ENCODE results near the gene PLET1.

Gene PLET1, protein sequence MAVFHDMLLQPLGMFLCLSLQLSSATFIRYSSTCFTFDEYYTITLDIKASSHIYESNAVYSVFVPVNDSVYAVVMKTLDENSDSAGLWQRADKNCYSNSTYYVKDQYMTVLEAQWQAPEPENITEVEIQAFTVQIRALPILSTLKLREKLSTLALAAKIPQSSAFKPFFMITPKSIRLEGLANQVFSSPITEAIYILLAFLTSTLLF

DNA sequence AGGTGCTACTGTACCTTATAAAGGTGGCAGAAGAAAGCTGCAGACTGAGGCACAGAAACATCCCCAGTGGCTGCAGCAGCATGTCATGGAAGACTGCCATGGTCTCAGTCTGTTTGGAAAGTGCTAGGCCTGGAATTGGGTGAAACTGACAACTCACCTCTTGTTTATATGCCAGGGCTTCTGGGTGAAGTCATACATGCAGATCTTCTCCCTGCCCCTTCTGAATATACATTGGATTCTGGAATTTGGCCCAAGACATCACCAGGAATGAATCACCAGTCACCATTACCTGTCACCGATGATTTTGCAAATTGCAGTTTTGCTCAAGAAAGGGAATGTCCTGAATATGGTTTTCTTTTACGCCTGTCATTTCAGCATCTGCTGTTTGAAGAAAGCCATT, at the start of gene PLET1:
TSS of gene PLET1 (minus strand) at position 371 of the 400 bp plus-strand sequence. CDS start at position 100, 271 bp downstream.
- DNase-seq: no peak

- DNase-seq: no peak
These were observed 49.8 kb upstream of the PLET1 start for GRCh38 chr11:112310419-112310818.

DNA sequence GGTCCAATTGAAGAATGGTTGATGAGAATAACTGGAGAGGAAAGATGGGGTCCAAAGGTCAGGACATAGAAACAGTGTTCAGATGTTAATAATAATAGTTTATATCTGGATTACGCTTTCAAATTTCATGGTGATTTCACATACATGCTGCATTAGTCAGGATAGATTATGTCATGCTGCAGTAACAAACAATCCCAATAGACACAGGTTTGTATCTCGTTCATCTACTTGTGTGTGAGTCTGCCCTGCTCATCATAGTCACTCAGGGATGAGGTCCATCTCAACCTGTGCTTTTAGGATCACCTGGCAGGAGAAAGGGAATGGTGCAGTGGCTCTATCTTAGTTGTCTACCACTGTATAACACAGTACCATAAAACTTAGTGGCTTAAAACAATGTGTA, 48.0 kb upstream of the PLET1 start:
- no peak for DNase-seq

DNA sequence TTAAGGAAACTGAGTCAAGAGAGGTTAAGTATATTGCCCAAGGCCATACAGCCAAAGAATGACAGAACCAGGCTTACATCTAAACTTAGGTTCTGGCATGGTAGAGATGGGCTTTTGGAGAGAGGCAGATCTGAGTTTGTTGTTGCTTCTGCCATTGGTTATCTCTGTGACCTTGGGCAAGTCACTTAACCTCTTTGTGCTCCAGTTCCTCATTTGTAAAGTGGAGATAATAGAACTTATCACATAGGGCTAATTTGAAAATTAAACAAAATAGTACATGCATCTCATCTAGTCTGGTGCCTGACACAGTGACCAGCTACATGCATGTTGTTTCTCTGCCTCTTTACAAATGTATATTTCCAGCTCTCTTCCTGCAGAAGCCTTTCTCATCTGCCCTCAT, 47.0 kb upstream of the PLET1 start:
- DNase-seq: no peak

DNA sequence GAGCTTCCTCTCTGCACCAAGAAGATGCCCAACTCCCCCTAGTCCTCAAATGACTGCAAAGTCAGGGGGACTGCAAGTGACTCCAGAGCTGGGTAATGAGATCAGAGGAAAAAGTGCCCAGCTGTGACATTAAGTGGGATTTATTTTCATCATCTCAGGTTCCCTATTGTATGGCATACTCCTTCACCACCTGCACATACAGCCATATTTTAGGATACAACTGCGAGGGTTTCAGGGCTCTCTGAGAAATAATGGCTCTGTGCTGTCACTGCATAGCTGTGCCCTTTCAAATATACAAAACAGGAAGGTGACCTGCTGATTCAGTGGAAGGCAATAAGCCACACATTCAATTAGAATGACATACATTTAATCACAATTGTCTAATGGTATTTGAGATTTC, 45.6 kb upstream of the PLET1 start:
- no peak for DNase-seq

DNA sequence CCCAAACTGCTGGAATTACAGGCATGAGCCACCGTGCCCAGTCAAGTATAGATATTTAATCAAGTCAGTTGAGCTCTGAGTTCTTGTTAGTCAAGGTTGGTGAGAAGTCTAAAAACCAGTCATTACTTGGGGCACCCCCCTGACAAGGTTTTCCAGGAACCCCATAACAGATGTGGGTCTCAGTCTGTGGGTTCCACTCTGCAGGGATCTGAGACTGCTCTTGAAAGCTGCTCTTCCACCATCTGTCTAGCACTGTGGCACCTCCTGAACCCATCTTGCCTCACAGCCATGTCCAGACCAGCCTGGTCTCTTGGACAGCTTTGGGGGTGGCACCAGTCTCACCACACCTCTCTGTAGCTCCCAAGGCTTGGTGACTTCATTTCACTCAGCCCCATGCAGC, 44.3 kb upstream of the PLET1 start:
- DNase-seq: no peak

- DNase-seq: no peak
These were observed 43.0 kb upstream of the PLET1 start for GRCh38 chr11:112303616-112304015.

DNA sequence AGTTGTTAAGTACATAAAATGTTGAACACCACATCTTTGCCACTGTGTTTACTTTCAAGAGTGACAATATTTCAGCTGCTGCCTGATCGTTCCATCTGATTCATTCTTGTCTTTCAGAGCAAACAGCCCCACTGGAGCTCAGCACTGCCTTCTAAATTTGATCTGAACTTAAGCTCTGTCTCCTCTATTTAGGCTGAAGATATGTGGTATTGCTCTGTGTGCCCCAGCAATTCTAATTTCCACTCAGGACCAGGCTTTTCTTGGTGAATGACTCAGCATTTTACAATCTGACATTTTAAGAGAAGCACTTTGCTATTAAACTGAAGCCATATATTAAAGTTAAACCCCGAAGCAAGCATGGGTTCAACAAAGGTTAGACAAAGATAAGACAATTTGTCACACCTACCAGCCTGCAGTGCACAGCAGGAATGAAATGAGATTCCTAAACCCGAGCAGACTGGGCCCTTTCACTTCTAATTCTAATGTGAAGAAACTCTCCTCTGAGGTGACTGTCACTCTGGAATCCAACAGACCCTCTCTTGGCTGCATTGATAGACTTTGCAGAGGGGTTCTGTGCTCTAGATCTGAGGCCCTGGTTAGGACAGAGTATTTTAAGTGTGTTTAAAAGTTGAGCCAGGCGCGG, 41.7 kb upstream of the PLET1 start:
- no peak for DNase-seq

DNA sequence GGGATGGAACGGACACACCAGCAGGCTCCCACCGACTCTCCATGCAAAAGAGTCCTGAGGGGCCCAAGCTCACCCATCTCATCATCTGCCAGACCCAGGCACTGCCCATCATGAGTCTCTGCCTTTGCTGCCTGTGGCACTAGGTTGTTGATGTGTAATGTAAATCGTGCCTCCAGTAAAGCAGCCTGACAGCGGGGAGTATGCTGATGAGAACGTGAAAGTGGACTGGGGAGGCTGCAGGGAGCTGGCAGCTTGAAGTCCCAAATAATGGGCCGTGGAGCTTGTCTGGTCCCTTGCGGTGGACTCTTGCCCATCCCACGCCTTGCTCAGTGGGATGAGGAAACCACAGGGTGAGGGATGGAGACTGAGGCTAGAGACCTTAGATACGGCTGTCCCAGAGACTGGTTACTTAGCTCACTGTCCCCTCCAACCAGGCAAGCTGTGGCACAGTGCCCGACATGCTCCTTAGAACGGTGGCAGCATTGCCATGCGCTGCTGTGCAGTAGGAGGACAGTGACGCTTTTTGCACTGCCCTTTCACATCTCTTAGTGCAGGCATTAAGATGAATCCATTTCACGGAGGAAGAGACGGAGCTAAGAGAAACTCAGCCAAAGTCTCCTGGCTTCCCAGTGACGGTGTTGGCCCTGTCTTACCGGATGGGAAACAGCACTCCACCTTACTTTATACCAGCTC, 39.6 kb upstream of the PLET1 start:
- DNase-seq: peak in 1 of 2 experiments; percentile 35

GRCh38 chr11:112298535-112298934, 37.9 kb upstream of the PLET1 start:
- no peak for DNase-seq

- DNase-seq: no peak
These were observed 36.7 kb upstream of the PLET1 start for GRCh38 chr11:112297248-112297866.

GRCh38 chr11:112296044-112296443, 35.4 kb upstream of the PLET1 start:
- DNase-seq: no peak

DNA sequence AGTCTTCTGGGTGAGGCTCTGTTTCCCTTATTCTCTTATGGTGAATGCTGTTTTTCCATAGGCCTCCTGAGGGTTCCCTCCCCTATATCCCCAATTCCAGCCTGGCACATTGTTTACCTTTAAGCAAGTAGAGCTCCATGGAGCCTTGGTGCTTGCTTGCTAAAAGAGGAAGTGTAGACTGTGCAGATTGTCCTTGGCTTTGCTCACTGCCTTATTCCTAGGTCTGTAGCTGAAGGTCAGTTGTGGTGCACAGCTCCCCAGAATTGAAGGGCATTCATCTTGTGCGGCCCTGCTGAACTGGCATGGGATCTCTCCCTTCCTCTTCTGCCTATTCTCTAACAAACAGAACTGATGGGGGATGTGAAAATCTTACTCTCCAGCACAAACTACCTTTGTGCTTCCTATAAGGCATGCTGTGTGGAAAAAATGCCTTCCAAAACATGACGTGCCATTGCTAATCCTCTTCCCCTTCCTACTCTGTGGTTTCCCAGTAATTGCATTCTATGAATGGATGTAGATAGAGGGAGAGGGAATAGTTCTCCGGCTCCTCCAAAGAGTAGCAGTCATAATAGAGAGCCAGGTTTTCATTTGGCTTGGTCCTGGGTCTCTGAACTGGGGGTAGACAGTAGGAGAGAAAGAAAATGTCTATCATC, 34.2 kb upstream of the PLET1 start:
- no peak for DNase-seq

DNA sequence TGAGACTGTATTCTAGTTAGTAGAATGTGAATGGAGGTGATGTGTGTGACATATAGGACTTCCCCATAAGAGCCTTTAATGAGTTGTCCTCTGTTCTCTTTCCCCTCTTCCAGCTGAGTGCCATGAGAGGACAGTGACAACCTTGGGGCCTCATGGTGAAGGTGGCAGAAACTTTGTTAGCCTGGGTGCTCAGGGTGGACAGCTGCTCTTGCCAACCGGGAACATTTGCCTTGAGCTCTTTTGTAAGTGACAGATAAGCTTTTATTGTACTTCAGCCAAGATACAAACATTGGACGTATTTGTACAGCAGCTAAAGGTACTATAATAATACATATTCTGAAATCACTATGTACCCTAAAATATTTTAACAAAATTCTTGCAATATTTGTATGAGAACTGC, 33.0 kb upstream of the PLET1 start:
- DNase-seq: no peak

- DNase-seq: no peak
These were observed 32.2 kb upstream of the PLET1 start for GRCh38 chr11:112292785-112293407.

GRCh38 chr11:112292188-112292587, 31.5 kb upstream of the PLET1 start:
- DNase-seq: no peak

- no peak for DNase-seq
These were observed 30.5 kb upstream of the PLET1 start for GRCh38 chr11:112291191-112291590.

GRCh38 chr11:112290493-112290850, 29.8 kb upstream of the PLET1 start:
- DNase-seq: no peak

GRCh38 chr11:112289588-112290492, 29.2 kb upstream of the PLET1 start:
- peak; percentile 22 to 94 for DNase-seq

DNA sequence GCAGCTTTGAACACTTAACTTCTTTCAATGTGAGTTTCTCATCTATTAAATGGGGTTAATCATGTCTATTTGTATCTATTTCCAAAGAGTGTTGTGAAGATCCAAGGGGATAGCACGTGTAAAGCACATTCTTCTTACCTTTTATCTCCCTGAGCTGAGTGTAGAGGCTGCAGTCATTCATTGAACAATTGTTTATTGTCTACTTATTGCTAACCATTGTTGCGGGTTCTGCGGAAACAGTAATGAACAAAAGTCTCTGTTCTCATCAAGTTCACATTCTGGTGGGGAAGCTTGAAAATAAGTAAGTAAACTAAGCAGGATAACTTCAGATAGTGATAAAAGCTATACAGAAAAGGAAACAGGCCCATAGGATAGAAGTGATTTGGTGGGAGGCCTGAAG, 27.4 kb upstream of the PLET1 start:
- no peak for DNase-seq

DNA sequence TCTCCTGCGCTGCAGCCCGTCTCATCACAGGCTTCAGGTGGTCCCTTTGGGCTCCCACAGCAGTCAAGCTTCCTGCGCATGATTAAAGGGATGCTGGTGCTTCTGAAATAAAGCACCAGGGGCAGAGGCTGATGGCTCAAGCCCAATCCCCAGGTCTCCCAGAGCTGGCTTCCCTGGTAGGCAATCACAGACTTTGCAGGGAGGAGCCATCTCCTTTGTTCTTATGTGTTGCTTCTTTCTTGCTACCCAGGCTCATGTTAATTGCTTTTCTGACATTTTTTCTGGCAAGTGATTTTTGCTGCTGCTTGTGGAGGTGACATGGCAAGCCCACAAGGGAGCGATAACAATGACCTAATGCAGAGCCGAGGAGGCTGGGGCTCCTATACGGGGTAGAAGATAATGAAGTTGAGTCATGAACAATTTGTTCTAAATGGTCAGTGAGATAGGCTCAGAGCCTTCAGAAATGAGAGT, 25.2 kb upstream of the PLET1 start:
- DNase-seq: no peak

DNA sequence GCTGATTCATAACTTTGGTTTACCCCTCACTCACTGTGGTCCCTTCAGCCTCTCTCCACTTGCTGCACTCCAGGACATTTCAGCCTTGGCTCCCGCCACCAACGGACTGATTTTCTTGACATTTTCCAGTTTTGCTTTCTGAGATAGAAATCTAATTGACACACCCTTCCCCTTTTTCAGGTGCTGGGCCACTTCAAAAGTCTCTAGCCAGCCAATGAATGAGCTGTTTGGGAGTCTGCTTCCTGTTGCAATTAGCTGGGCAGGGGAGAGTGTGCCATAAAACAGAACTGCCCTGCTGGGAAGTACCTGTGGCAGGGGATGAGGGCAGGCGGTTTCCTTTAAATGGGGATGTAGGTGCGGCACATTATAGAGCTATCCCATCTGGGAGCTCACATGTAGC, 21.1 kb upstream of the PLET1 start:
- DNase-seq: peak in 1 of 2 experiments; percentile 35
